ENCODE data around the gene GDNF. TPM values are rescaled to one million over a fixed set of nuclear protein-coding genes. Genes with fewer than 3 reads are reported as not detected.

Gene GDNF
- total RNA-seq, 2 experiments from 2014 or later, result not detected

GRCh38 chr5:37838933-37839341 is 904 bp downstream of the GDNF start:
- H3K4me3 Mint-ChIP-seq, result no peak overlapping the region
- ATAC-seq (ENCODE audit: low read depth) (no peak), DNase-seq (no peak)
- H3K36me3 Mint-ChIP-seq, result no peaks in the 10 kb centered on the region
- POLR2A ChIA-PET, result no interaction called here
- peaks cover 86% of the 10 kb centered on the region for H3K27me3 Mint-ChIP-seq
- H3K9me3 Mint-ChIP-seq, result no peaks in the 10 kb centered on the region
- no peak overlapping the region for H3K27ac Mint-ChIP-seq
- H3K4me1 Mint-ChIP-seq, result peaks cover 23% of the 10 kb centered on the region

- H3K27me3 Mint-ChIP-seq, result peaks cover 87% of the 10 kb centered on the region
- H3K36me3 Mint-ChIP-seq, result no peaks in the 10 kb centered on the region
- DNase-seq (no peak), ATAC-seq (ENCODE audit: low read depth) (no peak)
- H3K9me3 Mint-ChIP-seq, result no peaks in the 10 kb centered on the region
- peak overlapping the region; percentile 76 for H3K4me3 Mint-ChIP-seq
- peaks cover 23% of the 10 kb centered on the region for H3K4me1 Mint-ChIP-seq
- no peak overlapping the region for H3K27ac Mint-ChIP-seq
- POLR2A ChIA-PET, result no interaction called here
These were observed 1.5 kb downstream of the GDNF start for GRCh38 chr5:37838152-37838932.

- POLR2A ChIA-PET, result no interaction called here
- Mint-ChIP-seq H3K4me3 (peak overlapping the region; percentile 76), H3K27ac (peak overlapping the region; percentile 64), H3K36me3 (no peaks in the 10 kb centered on the region), H3K4me1 (peaks cover 23% of the 10 kb centered on the region), H3K9me3 (no peaks in the 10 kb centered on the region), H3K27me3 (peaks cover 88% of the 10 kb centered on the region)
- ATAC-seq (ENCODE audit: low read depth) (peak; percentile 62), DNase-seq (peak; percentile 81)
These were observed 2.3 kb downstream of the GDNF start for GRCh38 chr5:37837414-37838032.

- DNase-seq (no peak), ATAC-seq (ENCODE audit: low read depth) (peak; percentile 27)
- Mint-ChIP-seq H3K9me3 (no peaks in the 10 kb centered on the region), H3K27me3 (peaks cover 87% of the 10 kb centered on the region), H3K27ac (no peak overlapping the region), H3K4me1 (peaks cover 23% of the 10 kb centered on the region), H3K36me3 (no peaks in the 10 kb centered on the region), H3K4me3 (peak overlapping the region; percentile 76)
- POLR2A ChIA-PET, result no interaction called here
These were observed 3.0 kb downstream of the GDNF start for GRCh38 chr5:37836592-37837413.

GRCh38 chr5:37836235-37836591 is 3.6 kb downstream of the GDNF start:
- Mint-ChIP-seq H3K4me1 (peaks cover 23% of the 10 kb centered on the region), H3K36me3 (no peaks in the 10 kb centered on the region), H3K4me3 (no peak overlapping the region), H3K27ac (no peak overlapping the region), H3K27me3 (peaks cover 85% of the 10 kb centered on the region), H3K9me3 (no peaks in the 10 kb centered on the region)
- DNase-seq (no peak), ATAC-seq (ENCODE audit: low read depth) (no peak)
- POLR2A ChIA-PET, result no interaction called here

GRCh38 chr5:37835380-37835973 is 4.4 kb downstream of the GDNF start:
- Mint-ChIP-seq H3K4me3 (no peak overlapping the region), H3K27me3 (peaks cover 81% of the 10 kb centered on the region), H3K36me3 (no peaks in the 10 kb centered on the region), H3K9me3 (no peaks in the 10 kb centered on the region), H3K4me1 (peaks cover 23% of the 10 kb centered on the region), H3K27ac (no peak overlapping the region)
- POLR2A ChIA-PET, result no interaction called here
- no peak for DNase-seq
- no peak for ATAC-seq (ENCODE audit: low read depth)

GRCh38 chr5:37834542-37835379 is 5.1 kb downstream of the GDNF start:
- no peaks in the 10 kb centered on the region for H3K9me3 Mint-ChIP-seq

GRCh38 chr5:37833990-37834389 is 5.9 kb downstream of the GDNF start:
- DNase-seq (no peak), ATAC-seq (ENCODE audit: low read depth) (no peak)
- Mint-ChIP-seq H3K27ac (no peak overlapping the region), H3K36me3 (no peaks in the 10 kb centered on the region), H3K4me1 (peaks cover 22% of the 10 kb centered on the region), H3K4me3 (no peak overlapping the region), H3K9me3 (no peaks in the 10 kb centered on the region), H3K27me3 (peaks cover 85% of the 10 kb centered on the region)
- POLR2A ChIA-PET, result no interaction called here

More at GRCh38 chr5:37834542-37835379, 5.1 kb downstream of the GDNF start:
- Mint-ChIP-seq H3K4me3 (no peak overlapping the region), H3K36me3 (no peaks in the 10 kb centered on the region), H3K27me3 (peaks cover 84% of the 10 kb centered on the region), H3K27ac (no peak overlapping the region), H3K4me1 (peaks cover 23% of the 10 kb centered on the region)
- POLR2A ChIA-PET, result no interaction called here
- no peak for DNase-seq
- no peak for ATAC-seq (ENCODE audit: low read depth)

- ATAC-seq (ENCODE audit: low read depth) (no peak), DNase-seq (no peak)
- POLR2A ChIA-PET, result no interaction called here
- H3K27me3 Mint-ChIP-seq, result peaks cover 70% of the 10 kb centered on the region
- H3K36me3 Mint-ChIP-seq, result no peaks in the 10 kb centered on the region
- no peak overlapping the region for H3K27ac Mint-ChIP-seq
- peaks cover 3% of the 10 kb centered on the region for H3K4me1 Mint-ChIP-seq
- no peaks in the 10 kb centered on the region for H3K9me3 Mint-ChIP-seq
- H3K4me3 Mint-ChIP-seq, result no peak overlapping the region
These were observed 7.9 kb downstream of the GDNF start for GRCh38 chr5:37831821-37832534.

- ATAC-seq (ENCODE audit: low read depth) (no peak), DNase-seq (no peak)
- Mint-ChIP-seq H3K27ac (no peak overlapping the region), H3K4me3 (no peak overlapping the region), H3K9me3 (no peaks in the 10 kb centered on the region), H3K27me3 (peaks cover 55% of the 10 kb centered on the region), H3K36me3 (no peaks in the 10 kb centered on the region), H3K4me1 (peaks cover 2% of the 10 kb centered on the region)
- POLR2A ChIA-PET, result no interaction called here
These were observed 9.5 kb downstream of the GDNF start for GRCh38 chr5:37830348-37830747.

- Mint-ChIP-seq H3K4me3 (no peak overlapping the region), H3K9me3 (no peaks in the 10 kb centered on the region), H3K27me3 (peaks cover 17% of the 10 kb centered on the region), H3K27ac (no peak overlapping the region), H3K4me1 (no peaks in the 10 kb centered on the region), H3K36me3 (no peaks in the 10 kb centered on the region)
- DNase-seq (no peak), ATAC-seq (ENCODE audit: low read depth) (no peak)
- POLR2A ChIA-PET, result no interaction called here
These were observed 14.4 kb downstream of the GDNF start for GRCh38 chr5:37825334-37825915.

GRCh38 chr5:37823433-37824152 is 16.2 kb downstream of the GDNF start:
- H3K27ac Mint-ChIP-seq, result no peak overlapping the region

More at GRCh38 chr5:37823433-37824152, 16.2 kb downstream of the GDNF start:
- Mint-ChIP-seq H3K9me3 (no peaks in the 10 kb centered on the region), H3K4me3 (no peak overlapping the region), H3K4me1 (no peaks in the 10 kb centered on the region), H3K27me3 (peaks cover 6% of the 10 kb centered on the region), H3K36me3 (no peaks in the 10 kb centered on the region)
- POLR2A ChIA-PET, result no interaction called here
- no peak for DNase-seq
- ATAC-seq (ENCODE audit: low read depth), result no peak

All from activated naive CD8-positive, alpha-beta T cell treated with anti-CD3 and anti-CD28 coated beads, Interleukin-2, amount 10 ng/mL, durations not matched to agents 7 days and 5 days (primary cell).